Measurements from ENCODE around the gene GK.

GK gene

DNA sequence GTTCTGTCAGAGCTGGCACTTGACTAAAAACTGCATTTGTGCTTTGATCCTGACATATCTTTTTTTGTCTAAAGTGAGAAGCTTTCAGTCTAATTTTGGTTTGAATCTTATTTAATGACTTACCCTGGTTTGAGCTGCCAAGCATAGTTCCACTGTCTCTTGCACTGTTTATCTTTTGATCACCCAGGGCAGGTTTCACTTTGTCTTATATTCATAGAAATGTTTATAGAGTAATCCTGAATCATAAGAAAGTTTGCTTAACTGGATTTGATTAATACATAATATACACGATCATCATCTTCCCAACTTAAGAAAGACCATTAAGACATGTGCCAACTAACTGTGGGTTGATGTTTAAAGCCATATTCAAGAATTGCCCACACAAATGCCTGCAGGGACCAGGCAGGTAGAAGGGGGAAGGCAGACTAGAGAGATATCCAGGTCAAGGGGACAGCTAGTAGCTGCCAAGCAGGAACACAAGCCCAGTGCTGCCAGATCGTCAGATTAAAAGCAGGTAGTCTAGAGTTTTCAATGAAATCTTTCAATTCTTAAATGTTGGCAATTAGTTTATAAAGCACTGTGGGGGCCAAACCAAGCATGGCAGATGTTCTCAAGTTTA is 1.9 kb downstream of the GK start:
- H3K4me3 ChIP-seq (ENCODE audit: low read depth, low read length), result no peak overlapping the region; the same call in 1 of the 2 replicates
- no peak for DNase-seq (ENCODE audit: low read depth)
- TF ChIP-seq, protein P1, sequence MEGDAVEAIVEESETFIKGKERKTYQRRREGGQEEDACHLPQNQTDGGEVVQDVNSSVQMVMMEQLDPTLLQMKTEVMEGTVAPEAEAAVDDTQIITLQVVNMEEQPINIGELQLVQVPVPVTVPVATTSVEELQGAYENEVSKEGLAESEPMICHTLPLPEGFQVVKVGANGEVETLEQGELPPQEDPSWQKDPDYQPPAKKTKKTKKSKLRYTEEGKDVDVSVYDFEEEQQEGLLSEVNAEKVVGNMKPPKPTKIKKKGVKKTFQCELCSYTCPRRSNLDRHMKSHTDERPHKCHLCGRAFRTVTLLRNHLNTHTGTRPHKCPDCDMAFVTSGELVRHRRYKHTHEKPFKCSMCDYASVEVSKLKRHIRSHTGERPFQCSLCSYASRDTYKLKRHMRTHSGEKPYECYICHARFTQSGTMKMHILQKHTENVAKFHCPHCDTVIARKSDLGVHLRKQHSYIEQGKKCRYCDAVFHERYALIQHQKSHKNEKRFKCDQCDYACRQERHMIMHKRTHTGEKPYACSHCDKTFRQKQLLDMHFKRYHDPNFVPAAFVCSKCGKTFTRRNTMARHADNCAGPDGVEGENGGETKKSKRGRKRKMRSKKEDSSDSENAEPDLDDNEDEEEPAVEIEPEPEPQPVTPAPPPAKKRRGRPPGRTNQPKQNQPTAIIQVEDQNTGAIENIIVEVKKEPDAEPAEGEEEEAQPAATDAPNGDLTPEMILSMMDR (IDR thresholded peaks at IDR 0.05; ENCODE audit: low read depth, low read length, missing control alignments), result no peak

DNA sequence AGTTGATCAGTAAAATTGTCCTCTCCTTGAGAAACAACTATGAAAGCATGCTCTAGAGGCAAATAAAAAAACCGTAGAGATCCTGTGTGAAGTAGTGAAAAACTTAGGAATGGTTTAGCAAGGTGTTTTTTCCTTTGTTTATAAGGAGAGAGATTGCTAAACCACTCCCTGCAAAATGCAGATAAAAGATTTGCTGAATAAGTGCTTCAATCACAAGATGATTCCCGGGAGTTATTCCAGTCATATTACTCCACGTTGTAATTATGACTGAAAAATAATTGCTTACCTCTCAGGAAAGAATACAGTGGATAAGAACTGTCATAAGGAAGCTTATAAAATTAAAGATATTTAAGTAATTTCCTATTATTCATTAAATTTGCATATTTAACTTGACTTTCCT is 2.8 kb downstream of the GK start:
- TF ChIP-seq, protein P1 (IDR thresholded peaks at IDR 0.05; ENCODE audit: low read depth, low read length, missing control alignments), result no peak
- H3K4me3 ChIP-seq (ENCODE audit: low read depth, low read length), result no peak overlapping the region
- no peak for DNase-seq (ENCODE audit: low read depth)

DNA sequence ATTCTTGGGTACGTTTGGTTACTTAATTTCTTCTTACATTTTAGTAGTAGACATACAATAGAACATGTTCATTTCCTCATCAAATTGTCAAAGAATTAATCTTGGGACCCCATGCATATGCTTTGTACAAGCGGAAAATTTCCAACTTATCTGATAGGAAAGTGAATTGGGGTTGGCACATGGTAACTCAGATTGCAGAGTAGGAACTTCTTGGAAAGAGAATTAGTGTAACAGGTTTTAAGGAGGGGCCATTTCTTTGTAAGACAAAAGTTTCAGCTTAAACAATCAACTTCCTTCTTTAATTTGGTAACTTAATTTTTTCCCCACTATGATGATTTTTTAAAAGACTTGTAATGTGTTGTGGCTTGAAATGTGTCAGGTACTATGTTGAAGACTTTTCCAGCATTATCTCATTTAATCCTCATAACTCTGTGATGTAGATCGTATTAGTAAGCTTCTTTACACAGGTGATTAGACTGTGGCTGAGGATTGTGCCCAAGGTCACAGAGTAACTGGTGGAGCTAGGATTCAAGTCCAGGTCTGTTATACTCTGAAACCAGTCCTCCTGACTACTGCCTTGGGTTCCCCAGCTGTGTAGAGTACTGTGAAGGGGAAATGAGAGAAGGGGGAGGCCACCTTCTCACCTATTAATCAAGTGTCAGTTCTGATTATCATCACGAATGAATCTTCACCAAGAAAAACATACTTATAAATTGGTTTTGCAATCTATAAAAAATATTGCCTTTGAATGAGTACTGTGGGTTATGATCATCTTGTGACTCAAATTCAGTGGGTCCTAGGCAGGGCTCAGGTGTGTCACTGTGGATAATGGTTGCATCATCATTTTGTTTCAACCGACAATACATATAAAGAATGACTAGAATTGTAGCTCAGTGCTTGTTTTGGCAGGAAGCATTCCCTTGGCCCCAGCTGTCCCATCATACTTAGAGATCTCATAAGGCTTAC is 4.3 kb downstream of the GK start:
- H3K4me3 ChIP-seq (ENCODE audit: low read depth, low read length), result no peak overlapping the region
- TF ChIP-seq, protein P1 (IDR thresholded peaks at IDR 0.05; ENCODE audit: low read depth, low read length, missing control alignments), result no peak
- DNase-seq (ENCODE audit: low read depth), result no peak

DNA sequence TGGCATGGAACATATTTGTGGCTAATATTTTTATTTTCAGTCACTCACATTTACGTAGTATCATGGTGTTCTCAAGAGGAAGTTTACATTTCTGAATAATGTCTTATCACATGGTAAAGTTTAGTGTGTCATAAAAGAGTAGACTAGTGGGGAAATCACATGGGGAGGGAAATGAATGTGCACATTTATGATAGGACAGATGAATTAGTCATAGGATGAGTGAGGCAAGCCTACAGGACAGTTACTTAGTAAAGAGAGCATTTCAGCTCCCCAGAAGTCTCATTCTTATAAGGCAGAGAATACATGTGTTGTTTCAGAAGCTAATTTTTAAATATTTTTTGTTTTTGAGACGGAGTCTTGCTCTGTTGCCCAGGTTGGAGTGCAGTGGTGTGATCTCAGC is 6.2 kb downstream of the GK start:
- TF ChIP-seq, protein P1 (IDR thresholded peaks at IDR 0.05; ENCODE audit: low read depth, low read length, missing control alignments), result no peak
- no peak overlapping the region for H3K4me3 ChIP-seq (ENCODE audit: low read depth, low read length)
- DNase-seq (ENCODE audit: low read depth), result no peak

DNA sequence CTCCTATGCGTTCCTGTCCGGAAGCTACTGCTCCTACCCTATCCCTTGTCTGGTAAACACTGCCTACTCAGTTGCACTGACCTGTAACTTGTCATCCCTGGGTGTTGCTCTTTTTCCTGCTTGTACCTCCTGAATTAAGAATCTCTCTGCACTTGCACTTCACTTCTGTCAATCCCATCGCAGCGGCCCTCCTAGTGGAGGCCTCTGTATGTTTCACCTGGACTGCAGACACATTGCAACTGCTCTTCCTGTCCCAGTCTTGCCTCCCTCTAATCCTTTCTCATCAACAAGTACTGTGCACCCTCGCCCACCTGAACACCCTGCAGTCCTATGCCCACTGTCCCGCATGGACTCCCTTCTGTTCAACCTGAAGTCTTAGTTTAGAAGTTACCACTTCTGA is 8.0 kb downstream of the GK start:
- no peak overlapping the region for H3K4me3 ChIP-seq (ENCODE audit: low read depth, low read length)
- no peak for DNase-seq (ENCODE audit: low read depth)
- TF ChIP-seq, protein P1 (IDR thresholded peaks at IDR 0.05; ENCODE audit: low read depth, low read length, missing control alignments), result no peak

DNA sequence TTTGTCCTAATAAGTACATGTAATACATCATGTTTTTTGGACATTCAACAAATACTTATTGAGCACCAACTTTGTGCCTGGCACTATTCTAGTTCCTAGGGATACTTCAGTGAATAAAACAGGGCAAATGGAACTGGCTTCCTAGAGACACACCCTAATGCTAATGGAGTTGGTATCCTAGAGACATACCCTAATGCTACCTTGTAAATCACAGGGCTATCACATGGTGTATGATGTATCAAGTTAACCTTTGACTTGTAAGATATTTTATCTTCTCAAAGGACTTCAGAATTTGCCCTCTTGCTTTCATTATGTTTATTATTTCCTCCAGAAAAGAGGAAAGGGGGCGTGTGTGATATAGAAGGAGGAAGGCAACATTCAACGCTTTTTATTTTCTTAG is 10.1 kb downstream of the GK start:
- TF ChIP-seq, protein P1 (IDR thresholded peaks at IDR 0.05; ENCODE audit: low read depth, low read length, missing control alignments), result no peak
- DNase-seq (ENCODE audit: low read depth), result no peak
- no peak overlapping the region for H3K4me3 ChIP-seq (ENCODE audit: low read depth, low read length)

All from GM12864 (cell line).